ENCODE data around the gene HPN.

DNA sequence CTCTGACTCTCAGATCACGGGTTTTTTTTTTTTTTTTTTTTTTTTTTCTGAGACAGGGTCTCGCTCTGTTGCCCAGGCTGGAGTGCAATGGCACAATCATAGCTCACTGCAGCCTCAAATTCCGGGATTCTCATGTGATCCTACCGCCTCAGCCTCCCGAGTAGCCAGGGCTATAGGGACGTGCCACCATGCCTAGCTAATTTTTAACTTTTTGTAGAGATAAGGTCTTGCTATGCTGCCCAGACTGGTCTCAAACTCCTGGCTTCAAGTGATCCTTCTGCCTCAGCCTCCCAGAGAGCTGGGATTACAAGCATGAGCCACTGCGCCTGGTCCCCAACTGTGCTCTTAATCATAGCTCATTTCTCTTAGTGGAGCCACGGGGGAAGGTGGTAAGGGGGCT is 46.0 kb upstream of the HPN start:
- TF ChIP-seq, protein P1, sequence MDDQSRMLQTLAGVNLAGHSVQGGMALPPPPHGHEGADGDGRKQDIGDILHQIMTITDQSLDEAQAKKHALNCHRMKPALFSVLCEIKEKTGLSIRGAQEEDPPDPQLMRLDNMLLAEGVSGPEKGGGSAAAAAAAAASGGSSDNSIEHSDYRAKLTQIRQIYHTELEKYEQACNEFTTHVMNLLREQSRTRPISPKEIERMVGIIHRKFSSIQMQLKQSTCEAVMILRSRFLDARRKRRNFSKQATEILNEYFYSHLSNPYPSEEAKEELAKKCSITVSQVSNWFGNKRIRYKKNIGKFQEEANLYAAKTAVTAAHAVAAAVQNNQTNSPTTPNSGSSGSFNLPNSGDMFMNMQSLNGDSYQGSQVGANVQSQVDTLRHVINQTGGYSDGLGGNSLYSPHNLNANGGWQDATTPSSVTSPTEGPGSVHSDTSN (CRISPR knock-in tag; IDR thresholded peaks at IDR 0.05; ENCODE audit: borderline replicate concordance): no peak
- TF ChIP-seq, protein P2, sequence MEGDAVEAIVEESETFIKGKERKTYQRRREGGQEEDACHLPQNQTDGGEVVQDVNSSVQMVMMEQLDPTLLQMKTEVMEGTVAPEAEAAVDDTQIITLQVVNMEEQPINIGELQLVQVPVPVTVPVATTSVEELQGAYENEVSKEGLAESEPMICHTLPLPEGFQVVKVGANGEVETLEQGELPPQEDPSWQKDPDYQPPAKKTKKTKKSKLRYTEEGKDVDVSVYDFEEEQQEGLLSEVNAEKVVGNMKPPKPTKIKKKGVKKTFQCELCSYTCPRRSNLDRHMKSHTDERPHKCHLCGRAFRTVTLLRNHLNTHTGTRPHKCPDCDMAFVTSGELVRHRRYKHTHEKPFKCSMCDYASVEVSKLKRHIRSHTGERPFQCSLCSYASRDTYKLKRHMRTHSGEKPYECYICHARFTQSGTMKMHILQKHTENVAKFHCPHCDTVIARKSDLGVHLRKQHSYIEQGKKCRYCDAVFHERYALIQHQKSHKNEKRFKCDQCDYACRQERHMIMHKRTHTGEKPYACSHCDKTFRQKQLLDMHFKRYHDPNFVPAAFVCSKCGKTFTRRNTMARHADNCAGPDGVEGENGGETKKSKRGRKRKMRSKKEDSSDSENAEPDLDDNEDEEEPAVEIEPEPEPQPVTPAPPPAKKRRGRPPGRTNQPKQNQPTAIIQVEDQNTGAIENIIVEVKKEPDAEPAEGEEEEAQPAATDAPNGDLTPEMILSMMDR (CRISPR knock-in tag; IDR thresholded peaks at IDR 0.05): no peak
- TF ChIP-seq MEF2D (CRISPR knock-in tag; IDR thresholded peaks at IDR 0.05) (no peak; the same call in 1 of the 2 replicates), ZNF577 (CRISPR knock-in tag; IDR thresholded peaks at IDR 0.05; ENCODE audit: borderline replicate concordance, low read depth) (no peak), ATM (IDR thresholded peaks at IDR 0.05; ENCODE audit: borderline replicate concordance) (no peak), TMF1 (CRISPR knock-in tag; IDR thresholded peaks at IDR 0.05; ENCODE audit: low read depth) (no peak), TCF7L2 (IDR thresholded peaks at IDR 0.05; ENCODE audit: low read depth, low read length) (no peak)
- TF ChIP-seq, protein P3, sequence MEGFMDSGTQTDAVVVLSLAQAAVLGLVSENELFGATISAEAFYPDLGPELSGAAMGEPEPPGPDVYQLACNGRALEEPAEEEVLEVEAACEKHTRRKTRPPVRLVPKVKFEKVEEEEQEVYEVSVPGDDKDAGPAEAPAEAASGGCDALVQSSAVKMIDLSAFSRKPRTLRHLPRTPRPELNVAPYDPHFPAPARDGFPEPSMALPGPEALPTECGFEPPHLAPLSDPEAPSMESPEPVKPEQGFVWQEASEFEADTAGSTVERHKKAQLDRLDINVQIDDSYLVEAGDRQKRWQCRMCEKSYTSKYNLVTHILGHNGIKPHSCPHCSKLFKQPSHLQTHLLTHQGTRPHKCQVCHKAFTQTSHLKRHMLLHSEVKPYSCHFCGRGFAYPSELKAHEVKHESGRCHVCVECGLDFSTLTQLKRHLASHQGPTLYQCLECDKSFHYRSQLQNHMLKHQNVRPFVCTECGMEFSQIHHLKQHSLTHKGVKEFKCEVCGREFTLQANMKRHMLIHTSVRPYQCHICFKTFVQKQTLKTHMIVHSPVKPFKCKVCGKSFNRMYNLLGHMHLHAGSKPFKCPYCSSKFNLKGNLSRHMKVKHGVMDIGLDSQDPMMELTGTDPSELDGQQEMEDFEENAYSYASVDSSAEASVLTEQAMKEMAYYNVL (CRISPR knock-in tag; IDR thresholded peaks at IDR 0.05; ENCODE audit: borderline replicate concordance): no peak
- TF ChIP-seq, protein P4, sequence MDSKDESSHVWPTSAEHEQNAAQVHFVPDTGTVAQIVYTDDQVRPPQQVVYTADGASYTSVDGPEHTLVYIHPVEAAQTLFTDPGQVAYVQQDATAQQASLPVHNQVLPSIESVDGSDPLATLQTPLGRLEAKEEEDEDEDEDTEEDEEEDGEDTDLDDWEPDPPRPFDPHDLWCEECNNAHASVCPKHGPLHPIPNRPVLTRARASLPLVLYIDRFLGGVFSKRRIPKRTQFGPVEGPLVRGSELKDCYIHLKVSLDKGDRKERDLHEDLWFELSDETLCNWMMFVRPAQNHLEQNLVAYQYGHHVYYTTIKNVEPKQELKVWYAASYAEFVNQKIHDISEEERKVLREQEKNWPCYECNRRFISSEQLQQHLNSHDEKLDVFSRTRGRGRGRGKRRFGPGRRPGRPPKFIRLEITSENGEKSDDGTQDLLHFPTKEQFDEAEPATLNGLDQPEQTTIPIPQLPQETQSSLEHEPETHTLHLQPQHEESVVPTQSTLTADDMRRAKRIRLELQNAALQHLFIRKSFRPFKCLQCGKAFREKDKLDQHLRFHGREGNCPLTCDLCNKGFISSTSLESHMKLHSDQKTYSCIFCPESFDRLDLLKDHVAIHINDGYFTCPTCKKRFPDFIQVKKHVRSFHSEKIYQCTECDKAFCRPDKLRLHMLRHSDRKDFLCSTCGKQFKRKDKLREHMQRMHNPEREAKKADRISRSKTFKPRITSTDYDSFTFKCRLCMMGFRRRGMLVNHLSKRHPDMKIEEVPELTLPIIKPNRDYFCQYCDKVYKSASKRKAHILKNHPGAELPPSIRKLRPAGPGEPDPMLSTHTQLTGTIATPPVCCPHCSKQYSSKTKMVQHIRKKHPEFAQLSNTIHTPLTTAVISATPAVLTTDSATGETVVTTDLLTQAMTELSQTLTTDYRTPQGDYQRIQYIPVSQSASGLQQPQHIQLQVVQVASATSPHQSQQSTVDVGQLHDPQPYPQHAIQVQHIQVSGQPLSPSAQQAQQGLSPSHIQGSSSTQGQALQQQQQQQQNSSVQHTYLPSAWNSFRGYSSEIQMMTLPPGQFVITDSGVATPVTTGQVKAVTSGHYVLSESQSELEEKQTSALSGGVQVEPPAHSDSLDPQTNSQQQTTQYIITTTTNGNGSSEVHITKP (CRISPR knock-in tag; IDR thresholded peaks at IDR 0.05; ENCODE audit: low read depth): no peak
